HepG2 (cell line): Measurements from ENCODE around the gene PDGFRA.

Experiments
- EP300 ChIP-seq, 3 experiments: sonication (generic) in 1 of 3; formaldehyde crosslinking in 1 of 3; IDR thresholded peaks; 2 replicates each; pipeline versions ENCODE4 v1.5.1 to v1.6.1; 2011 to 2020; ENCODE audit warnings: low read depth in 2 of 3, low read length in 2 of 3, borderline replicate concordance in 1 of 3, improper control_type of control experiment in 1 of 3, mild to moderate bottlenecking in 1 of 3, missing genetic modification reagents in 1 of 3, moderate library complexity in 1 of 3
- MAX ChIP-seq: IDR thresholded peaks from 2 replicates; pipeline ENCODE4 v1.6.1; 2012; ENCODE audit warnings: inconsistent platforms
- SP1 ChIP-seq, 2 experiments: fragments of 450-650 bp in 1 of 2; sonication (generic) in 1 of 2; formaldehyde crosslinking in 1 of 2; IDR thresholded peaks; 2 replicates each; pipeline versions ENCODE4 v1.4.0 to v1.6.1; 2016 to 2020; ENCODE audit warnings: missing genetic modification reagents in 1 of 2
- TBX3 ChIP-seq: fragments of 450-650 bp; IDR thresholded peaks from 2 replicates; pipeline ENCODE4 v1.6.1; 2017; ENCODE audit warnings: antibody characterized with exemption, mild to moderate bottlenecking, inconsistent platforms, borderline replicate concordance
- ZBTB33 ChIP-seq: sonication (generic); formaldehyde crosslinking; IDR thresholded peaks from 2 replicates; pipeline ENCODE4 v1.4.0; 2020; ENCODE audit warnings: missing genetic modification reagents
- ZNF773 ChIP-seq: sonication (generic); formaldehyde crosslinking; IDR thresholded peaks from 2 replicates; pipeline ENCODE4 v1.4.0; 2020; ENCODE audit warnings: missing genetic modification reagents, borderline replicate concordance
- TF ChIP-seq, protein P1 (sequence below): sonication (generic); formaldehyde crosslinking; IDR thresholded peaks from 2 replicates; pipeline ENCODE4 v1.5.0; 2020; ENCODE audit warnings: missing genetic modification reagents
- TF ChIP-seq, protein P2 (sequence below): sonication (generic); formaldehyde crosslinking; IDR thresholded peaks from 2 replicates; pipeline ENCODE4 v1.4.0; 2020; ENCODE audit warnings: mild to moderate bottlenecking, missing genetic modification reagents
- TF ChIP-seq, protein P3 (sequence below): sonication (generic); formaldehyde crosslinking; IDR thresholded peaks from 2 replicates; pipeline ENCODE4 v1.4.0; 2020; ENCODE audit warnings: missing genetic modification reagents, mild to moderate bottlenecking, borderline replicate concordance
- TF ChIP-seq, protein P4 (sequence below): sonication (generic); formaldehyde crosslinking; IDR thresholded peaks from 2 replicates; pipeline ENCODE4 v1.5.0; 2020; ENCODE audit warnings: mild to moderate bottlenecking, missing genetic modification reagents, moderate library complexity
- TF ChIP-seq, protein P5 (sequence below): sonication (generic); formaldehyde crosslinking; conservative IDR thresholded peaks from 2 replicates; pipeline ENCODE4 v1.4.0; 2020; ENCODE audit warnings: missing genetic modification reagents

- TF ChIP-seq MAX: no peak
- TF ChIP-seq, protein P1, sequence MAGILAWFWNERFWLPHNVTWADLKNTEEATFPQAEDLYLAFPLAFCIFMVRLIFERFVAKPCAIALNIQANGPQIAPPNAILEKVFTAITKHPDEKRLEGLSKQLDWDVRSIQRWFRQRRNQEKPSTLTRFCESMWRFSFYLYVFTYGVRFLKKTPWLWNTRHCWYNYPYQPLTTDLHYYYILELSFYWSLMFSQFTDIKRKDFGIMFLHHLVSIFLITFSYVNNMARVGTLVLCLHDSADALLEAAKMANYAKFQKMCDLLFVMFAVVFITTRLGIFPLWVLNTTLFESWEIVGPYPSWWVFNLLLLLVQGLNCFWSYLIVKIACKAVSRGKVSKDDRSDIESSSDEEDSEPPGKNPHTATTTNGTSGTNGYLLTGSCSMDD (CRISPR knock-in tag): no peak
- TF ChIP-seq TBX3: no peak
- TF ChIP-seq, protein P2, sequence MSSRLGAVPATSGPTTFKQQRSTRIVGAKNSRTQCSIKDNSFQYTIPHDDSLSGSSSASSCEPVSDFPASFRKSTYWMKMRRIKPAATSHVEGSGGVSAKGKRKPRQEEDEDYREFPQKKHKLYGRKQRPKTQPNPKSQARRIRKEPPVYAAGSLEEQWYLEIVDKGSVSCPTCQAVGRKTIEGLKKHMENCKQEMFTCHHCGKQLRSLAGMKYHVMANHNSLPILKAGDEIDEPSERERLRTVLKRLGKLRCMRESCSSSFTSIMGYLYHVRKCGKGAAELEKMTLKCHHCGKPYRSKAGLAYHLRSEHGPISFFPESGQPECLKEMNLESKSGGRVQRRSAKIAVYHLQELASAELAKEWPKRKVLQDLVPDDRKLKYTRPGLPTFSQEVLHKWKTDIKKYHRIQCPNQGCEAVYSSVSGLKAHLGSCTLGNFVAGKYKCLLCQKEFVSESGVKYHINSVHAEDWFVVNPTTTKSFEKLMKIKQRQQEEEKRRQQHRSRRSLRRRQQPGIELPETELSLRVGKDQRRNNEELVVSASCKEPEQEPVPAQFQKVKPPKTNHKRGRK (CRISPR knock-in tag): no peak
- no peak for TF ChIP-seq SP1 (IDR thresholded peaks at IDR 0.05)
- TF ChIP-seq SP1 (CRISPR knock-in tag; IDR thresholded peaks at IDR 0.05): no peak
- TF ChIP-seq EP300 (IDR thresholded peaks at IDR 0.05; ENCODE audit: low read depth in 2 of 2, low read length in 2 of 2): no peak
- no peak for TF ChIP-seq EP300 (CRISPR knock-in tag; IDR thresholded peaks at IDR 0.05; ENCODE audit: borderline replicate concordance)
- no peak for TF ChIP-seq ZNF773
- TF ChIP-seq, protein P3, sequence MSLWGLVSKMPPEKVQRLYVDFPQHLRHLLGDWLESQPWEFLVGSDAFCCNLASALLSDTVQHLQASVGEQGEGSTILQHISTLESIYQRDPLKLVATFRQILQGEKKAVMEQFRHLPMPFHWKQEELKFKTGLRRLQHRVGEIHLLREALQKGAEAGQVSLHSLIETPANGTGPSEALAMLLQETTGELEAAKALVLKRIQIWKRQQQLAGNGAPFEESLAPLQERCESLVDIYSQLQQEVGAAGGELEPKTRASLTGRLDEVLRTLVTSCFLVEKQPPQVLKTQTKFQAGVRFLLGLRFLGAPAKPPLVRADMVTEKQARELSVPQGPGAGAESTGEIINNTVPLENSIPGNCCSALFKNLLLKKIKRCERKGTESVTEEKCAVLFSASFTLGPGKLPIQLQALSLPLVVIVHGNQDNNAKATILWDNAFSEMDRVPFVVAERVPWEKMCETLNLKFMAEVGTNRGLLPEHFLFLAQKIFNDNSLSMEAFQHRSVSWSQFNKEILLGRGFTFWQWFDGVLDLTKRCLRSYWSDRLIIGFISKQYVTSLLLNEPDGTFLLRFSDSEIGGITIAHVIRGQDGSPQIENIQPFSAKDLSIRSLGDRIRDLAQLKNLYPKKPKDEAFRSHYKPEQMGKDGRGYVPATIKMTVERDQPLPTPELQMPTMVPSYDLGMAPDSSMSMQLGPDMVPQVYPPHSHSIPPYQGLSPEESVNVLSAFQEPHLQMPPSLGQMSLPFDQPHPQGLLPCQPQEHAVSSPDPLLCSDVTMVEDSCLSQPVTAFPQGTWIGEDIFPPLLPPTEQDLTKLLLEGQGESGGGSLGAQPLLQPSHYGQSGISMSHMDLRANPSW (CRISPR knock-in tag): no peak
- TF ChIP-seq, protein P4, sequence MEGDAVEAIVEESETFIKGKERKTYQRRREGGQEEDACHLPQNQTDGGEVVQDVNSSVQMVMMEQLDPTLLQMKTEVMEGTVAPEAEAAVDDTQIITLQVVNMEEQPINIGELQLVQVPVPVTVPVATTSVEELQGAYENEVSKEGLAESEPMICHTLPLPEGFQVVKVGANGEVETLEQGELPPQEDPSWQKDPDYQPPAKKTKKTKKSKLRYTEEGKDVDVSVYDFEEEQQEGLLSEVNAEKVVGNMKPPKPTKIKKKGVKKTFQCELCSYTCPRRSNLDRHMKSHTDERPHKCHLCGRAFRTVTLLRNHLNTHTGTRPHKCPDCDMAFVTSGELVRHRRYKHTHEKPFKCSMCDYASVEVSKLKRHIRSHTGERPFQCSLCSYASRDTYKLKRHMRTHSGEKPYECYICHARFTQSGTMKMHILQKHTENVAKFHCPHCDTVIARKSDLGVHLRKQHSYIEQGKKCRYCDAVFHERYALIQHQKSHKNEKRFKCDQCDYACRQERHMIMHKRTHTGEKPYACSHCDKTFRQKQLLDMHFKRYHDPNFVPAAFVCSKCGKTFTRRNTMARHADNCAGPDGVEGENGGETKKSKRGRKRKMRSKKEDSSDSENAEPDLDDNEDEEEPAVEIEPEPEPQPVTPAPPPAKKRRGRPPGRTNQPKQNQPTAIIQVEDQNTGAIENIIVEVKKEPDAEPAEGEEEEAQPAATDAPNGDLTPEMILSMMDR: peak; percentile 86
- TF ChIP-seq, protein P5, sequence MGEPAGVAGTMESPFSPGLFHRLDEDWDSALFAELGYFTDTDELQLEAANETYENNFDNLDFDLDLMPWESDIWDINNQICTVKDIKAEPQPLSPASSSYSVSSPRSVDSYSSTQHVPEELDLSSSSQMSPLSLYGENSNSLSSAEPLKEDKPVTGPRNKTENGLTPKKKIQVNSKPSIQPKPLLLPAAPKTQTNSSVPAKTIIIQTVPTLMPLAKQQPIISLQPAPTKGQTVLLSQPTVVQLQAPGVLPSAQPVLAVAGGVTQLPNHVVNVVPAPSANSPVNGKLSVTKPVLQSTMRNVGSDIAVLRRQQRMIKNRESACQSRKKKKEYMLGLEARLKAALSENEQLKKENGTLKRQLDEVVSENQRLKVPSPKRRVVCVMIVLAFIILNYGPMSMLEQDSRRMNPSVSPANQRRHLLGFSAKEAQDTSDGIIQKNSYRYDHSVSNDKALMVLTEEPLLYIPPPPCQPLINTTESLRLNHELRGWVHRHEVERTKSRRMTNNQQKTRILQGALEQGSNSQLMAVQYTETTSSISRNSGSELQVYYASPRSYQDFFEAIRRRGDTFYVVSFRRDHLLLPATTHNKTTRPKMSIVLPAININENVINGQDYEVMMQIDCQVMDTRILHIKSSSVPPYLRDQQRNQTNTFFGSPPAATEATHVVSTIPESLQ (CRISPR knock-in tag): no peak
- peak; percentile 47; the same call in 1 of the 2 replicates for TF ChIP-seq ZBTB33
Observed at GRCh38 chr4:54233697-54234496, 4.8 kb downstream of the PDGFRA start.
